Stimulated activated CD4-positive, alpha-beta T cell treated with anti-CD3 and anti-CD28 coated beads, Interleukin-1b, Interleukin-23, amount 100 ng/mL, for 48 hours (primary cell): Measurements from ENCODE around the gene HACL1.

Source experiments
- DNase-seq: peaks from one replicate; pipeline ENCODE4 v3.0.0-alpha.2; 2020

The HACL1 gene

DNA sequence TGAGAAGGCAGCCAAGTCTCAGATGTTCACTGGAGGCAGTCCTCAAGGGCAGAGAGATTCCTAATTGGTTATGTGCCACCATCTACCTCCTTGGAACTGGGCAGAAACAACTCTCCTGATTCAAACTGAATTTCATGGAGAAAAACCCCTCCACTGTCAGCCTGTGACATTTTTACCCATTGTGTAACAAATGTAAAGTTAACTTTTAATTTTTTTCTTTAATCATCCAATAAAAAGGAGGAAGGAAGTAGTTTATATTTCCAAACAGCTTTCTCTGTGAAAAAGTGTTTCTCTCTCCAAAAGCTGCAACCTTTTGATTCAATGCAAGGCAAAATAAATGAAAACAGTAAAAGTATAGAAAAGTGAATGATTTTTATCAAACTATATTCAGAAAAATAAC is 79.4 kb downstream of the HACL1 start:
- no peak for DNase-seq

DNA sequence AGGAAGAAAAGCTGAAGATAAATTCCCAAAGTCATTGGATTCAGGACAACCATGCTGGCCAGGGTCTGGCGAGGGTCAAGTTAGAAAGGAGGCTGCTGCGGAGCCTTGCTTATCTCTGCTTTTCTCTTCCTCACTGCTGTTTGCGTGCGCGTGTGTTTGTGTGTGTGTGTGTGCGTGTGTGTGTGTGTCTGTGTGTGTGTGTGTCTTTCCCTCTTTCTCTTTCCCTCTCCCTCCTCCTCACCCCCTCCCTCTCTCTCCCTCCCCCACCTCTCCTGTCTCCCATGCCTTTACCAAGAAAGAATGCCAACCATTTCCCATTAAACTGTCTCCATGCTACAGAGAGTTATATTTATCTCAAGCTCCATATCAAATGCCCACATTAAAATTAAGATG is 79.8 kb downstream of the HACL1 start, which contains the start of gene COLQ:
COLQ (minus strand) TSS at position 134 of the 393 bp plus-strand sequence; CDS start at position 53, 81 bp downstream.
- no peak for DNase-seq

DNA sequence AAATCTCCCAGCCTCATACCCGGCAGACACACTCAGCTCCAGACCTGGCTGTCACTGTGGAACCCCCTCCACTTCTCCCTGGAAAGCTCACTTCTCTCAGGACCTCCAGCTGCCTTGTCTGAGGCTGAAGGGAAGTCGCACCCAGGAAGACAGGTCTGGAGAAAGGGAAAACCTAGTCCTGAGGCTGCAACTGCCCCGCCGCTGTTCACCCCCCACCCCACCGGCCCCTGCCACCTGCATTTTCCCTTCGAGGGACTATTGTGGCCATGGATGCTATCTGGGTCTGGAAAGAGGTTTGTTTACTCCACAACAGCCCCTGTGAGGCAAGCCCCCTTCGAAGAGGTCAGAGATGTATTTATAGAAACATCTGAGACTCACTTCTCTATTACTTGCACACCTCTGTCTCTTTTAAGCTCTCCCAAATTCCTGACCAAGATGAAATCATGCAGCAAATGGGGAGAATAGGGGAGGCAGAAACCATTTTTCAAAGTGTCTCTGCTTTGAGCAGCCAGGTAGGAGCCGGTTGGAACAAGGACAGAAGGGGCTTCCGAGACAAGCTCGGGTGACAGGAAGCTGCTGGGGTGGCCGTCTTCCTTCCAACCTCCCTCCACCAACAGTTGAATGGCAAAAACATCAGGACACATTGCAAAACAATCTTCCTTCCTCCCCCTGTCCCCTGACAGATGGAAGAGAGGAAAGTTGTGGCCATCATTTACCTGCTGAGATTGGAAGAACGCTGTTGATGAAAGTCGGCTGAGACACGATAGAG is 80.4 kb downstream of the HACL1 start:
- DNase-seq: no peak

- DNase-seq: peak; percentile 6
Observed at GRCh38 chr3:15520185-15520584, 81.2 kb downstream of the HACL1 start.

DNA sequence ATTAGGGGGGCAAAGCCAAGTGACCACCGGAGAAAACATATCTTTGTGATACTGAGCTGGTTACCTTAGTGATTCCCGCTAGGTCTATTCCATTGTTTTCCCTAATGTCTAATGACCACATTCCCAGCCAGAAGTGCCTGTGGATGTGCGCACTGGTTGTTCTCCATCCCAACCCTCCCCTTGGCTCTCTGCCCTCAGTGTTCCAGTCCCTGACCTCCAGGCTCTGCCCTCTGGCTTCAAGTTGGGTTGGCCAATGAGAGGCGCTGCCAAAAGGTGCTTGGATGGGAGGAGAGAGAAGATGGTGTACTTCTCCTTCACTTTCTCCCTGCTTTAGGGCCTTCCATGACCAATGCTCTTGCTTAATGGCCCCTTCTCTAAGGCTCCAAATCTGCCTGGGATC is 82.3 kb downstream of the HACL1 start:
- no peak for DNase-seq

GRCh38 chr3:15514663-15515340 is 86.6 kb downstream of the HACL1 start:
- no peak for DNase-seq

DNA sequence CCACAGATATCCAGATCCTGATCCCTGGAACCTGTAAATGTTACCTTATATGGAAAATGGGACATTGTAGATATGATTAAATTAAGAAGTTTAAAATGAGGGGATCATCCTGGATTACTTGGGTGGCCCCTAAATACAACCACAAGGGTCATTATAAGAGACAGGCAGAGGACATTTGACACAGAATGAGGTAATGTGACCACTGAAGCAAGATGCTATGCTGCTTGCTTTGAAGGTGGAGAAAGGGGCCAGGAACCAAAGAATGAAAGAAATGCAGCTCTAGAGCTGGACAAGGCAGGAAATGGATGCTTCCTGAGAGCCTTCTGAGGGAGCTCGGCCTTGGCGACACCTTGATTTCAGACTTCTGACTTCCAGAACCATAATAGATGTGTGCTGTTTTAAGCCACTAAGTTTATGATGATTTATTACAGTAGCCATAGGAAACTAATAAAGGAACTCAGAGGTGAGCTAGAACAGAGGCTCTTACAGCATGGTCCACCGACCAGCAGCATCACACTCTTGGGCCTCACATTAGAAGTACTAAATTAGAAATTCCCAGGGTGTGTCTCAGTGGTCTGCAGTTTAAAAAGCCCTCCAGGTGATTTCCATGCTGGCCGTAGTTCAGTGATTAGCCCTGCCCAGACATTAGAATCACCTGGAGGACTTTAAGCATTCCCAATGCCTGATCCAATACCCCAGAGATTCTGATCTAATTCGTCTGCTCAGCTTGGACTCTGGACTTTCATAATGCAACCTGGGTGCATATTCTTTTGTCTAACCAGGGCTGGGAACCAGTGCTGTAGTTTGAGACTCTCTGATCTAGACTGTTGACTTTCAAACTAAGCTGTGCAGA is 87.3 kb downstream of the HACL1 start:
- no peak for DNase-seq

DNA sequence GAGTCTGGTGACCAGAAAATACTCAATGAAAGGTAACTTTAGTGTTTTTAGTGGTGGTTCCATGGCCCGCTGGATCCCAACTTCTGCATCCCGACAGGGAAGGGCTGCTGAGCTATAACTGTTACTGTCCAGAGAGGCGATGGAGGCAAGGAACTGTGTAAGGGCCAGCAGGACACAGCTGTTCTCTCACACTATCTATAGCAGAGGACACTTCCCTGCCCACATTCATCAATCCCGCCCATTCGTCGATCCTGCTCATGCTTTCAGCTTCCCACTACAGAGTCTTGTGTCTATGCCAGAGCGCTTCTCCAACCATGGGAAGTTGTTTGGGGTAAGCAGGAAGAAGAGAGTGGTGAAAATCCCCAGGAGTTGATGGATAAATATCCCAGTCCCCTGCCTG is 88.3 kb downstream of the HACL1 start:
- DNase-seq: no peak

GRCh38 chr3:15512166-15512565 is 89.2 kb downstream of the HACL1 start:
- DNase-seq: no peak

DNA sequence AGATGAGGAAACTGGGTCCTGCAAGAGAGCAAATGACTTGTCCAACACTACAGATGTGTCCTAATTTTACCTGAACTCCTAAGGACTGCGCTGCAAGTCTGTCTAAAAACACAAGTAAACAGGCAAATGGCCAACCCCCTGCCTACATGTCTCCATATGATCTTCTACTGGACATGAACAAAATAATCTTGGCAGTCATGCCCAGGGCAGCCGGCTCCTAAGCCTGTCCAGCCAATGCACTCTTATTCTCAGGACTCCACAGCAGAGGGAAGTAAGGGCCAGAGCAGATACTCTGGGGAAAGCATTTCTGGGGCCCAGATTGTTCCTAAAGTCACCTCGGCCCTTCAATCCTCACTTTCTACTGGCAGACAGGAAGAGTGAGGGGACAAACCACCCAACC is 90.2 kb downstream of the HACL1 start:
- DNase-seq: no peak
